K562 (cell line): ENCODE data around the gene CTBS. TPM values are rescaled to one million over a fixed set of nuclear protein-coding genes. Genes with fewer than 3 reads are reported as not detected.
A peak's percentile ranks its signal among the peaks of the same experiment; 100 is the strongest.

Experiments used
- ATAC-seq: fragments of 200-7000 bp; cut with Tn5 transposase; 3 replicates; pipeline ENCODE4 v1.9.1; 2020; ENCODE audit warnings: moderate library complexity
- BruUV-seq: library from RNA; stranded (reverse); fragments of 400-500 nt; replicated peaks from 2 replicates; lab custom pipeline; 2021; lab: Mats Ljungman, UMichigan
- CTCF ChIA-PET: fragments of 300-600 bp; formaldehyde crosslinking; extraction: SDS; loops from one replicate; lab custom pipeline; 2021; ENCODE audit warnings: low intra/inter-chr PET ratio; lab: Yijun Ruan, JAX
- POLR2A ChIA-PET: fragments of 300-600, 350-650 bp; sonication (Branson Sonifier 250); formaldehyde crosslinking; extraction: SDS; loops from one replicate; lab custom pipeline; 2021; ENCODE audit warnings: antibody characterized with exemption, inconsistent platforms; lab: Yijun Ruan, JAX
- DNase-seq, 4 experiments: peaks; one replicate each; pipeline versions ENCODE4 v3.0.0 to v3.0.0-alpha.2; 2011 to 2018; ENCODE audit warnings: low spot score in 3 of 4, mixed read lengths in 3 of 4; ENCODE audit errors: extremely low read depth in 1 of 4
- FAIRE-seq: peaks from 2 replicates; lab custom pipeline; 2011; peaks lifted over from hg19 to GRCh38; lab: Jason Lieb, UNC
- H2AFZ ChIP-seq: 2 replicates; pipeline ENCODE4 v1.6.0; 2011; ENCODE audit warnings: low read depth, low read length, control low read depth, inconsistent platforms
- H3K27ac ChIP-seq: fragments of 200-600 bp; 3 replicates; pipeline ENCODE4 v1.8.0; 2011; ENCODE audit warnings: low read depth, mild to moderate bottlenecking, control low read depth, inconsistent platforms, low read length, moderate library complexity, mixed read lengths; ENCODE audit errors: extremely low read depth
- H3K27me3 ChIP-seq, 2 experiments: fragments of 300-600 bp in 1 of 2; 2 replicates in 1 of 2; 3 replicates in 1 of 2; pipeline versions ENCODE4 v1.6.0 to v1.8.0; 2011; ENCODE audit warnings: inconsistent platforms in 2 of 2, low read length in 2 of 2, mild to moderate bottlenecking in 1 of 2, mixed read lengths in 1 of 2, moderate library complexity in 1 of 2; ENCODE audit not compliant: control insufficient read depth in 2 of 2, insufficient read depth in 2 of 2
- H3K36me3 ChIP-seq: fragments of 300-600 bp; 3 replicates; pipeline ENCODE4 v1.8.0; 2011; ENCODE audit warnings: mild to moderate bottlenecking, low read length, inconsistent platforms; ENCODE audit not compliant: control insufficient read depth, insufficient read depth
- H3K4me1 ChIP-seq, 2 experiments: fragments of 200-600 bp in 1 of 2; replicated peaks in 1 of 2; 2 replicates in 1 of 2; 3 replicates in 1 of 2; pipeline versions ENCODE4 v1.5.1 to v1.8.0; 2011; ENCODE audit warnings: inconsistent platforms in 2 of 2, low read length in 2 of 2, mild to moderate bottlenecking in 1 of 2, mixed read lengths in 1 of 2, moderate library complexity in 1 of 2; ENCODE audit not compliant: control insufficient read depth in 2 of 2, insufficient read depth in 2 of 2
- H3K4me2 ChIP-seq: 2 replicates; pipeline ENCODE4 v1.6.1; 2011; ENCODE audit warnings: low read length, control low read depth, inconsistent platforms, mixed read lengths; ENCODE audit not compliant: insufficient read depth
- H3K4me3 ChIP-seq: fragments of 200-600 bp; sonication (generic), shearing (Covaris generic); 2 replicates; pipeline ENCODE4 v1.5.1; 2016; ENCODE audit warnings: control low read depth, inconsistent platforms
- H3K79me2 ChIP-seq: fragments of 200-600 bp; 3 replicates; pipeline ENCODE4 v1.8.0; 2011; ENCODE audit warnings: low read length, inconsistent platforms; ENCODE audit not compliant: control insufficient read depth, insufficient read depth
- H3K9ac ChIP-seq, 2 experiments: 2 replicates each; pipeline versions ENCODE4 v1.6.0 to v1.6.1; 2011; ENCODE audit warnings: low read depth in 2 of 2, low read length in 2 of 2, control low read depth in 1 of 2, inconsistent platforms in 1 of 2, mild to moderate bottlenecking in 1 of 2, mixed read lengths in 1 of 2; ENCODE audit not compliant: insufficient read depth in 1 of 2
- H3K9me1 ChIP-seq: one replicate; pipeline ENCODE4 v1.6.0; 2011; ENCODE audit warnings: inconsistent platforms, mild to moderate bottlenecking, low read length, moderate library complexity; ENCODE audit not compliant: control insufficient read depth, insufficient read depth
- H3K9me3 ChIP-seq: replicated peaks from 2 replicates; pipeline ENCODE4 v1.5.1; 2011; ENCODE audit warnings: low read depth, low read length, inconsistent platforms; ENCODE audit not compliant: control insufficient read depth, insufficient read depth
- H4K20me1 ChIP-seq: replicated peaks from 2 replicates; pipeline ENCODE4 v1.6.1; 2011; ENCODE audit warnings: low read length, inconsistent platforms, mixed read lengths; ENCODE audit not compliant: control insufficient read depth, insufficient read depth
- CTBP1 ChIP-seq: fragments of 450-650 bp; IDR thresholded peaks from 2 replicates; pipeline ENCODE4 v1.6.1; 2016; ENCODE audit warnings: borderline replicate concordance
- GTF2A2 ChIP-seq: IDR thresholded peaks from 2 replicates; pipeline ENCODE4 v1.6.1; 2016; ENCODE audit warnings: mild to moderate bottlenecking, missing genetic modification characterization, missing compliant biosample characterization
- HMBOX1 ChIP-seq: sonication (generic); IDR thresholded peaks from 2 replicates; pipeline ENCODE4 v1.6.1; 2016
- JUNB ChIP-seq: fragments of 450-650 bp; formaldehyde crosslinking; conservative IDR thresholded peaks from 2 replicates; pipeline ENCODE4 v1.4.0; 2020; ENCODE audit warnings: mild to moderate bottlenecking
- MEF2A ChIP-seq: IDR thresholded peaks from 2 replicates; pipeline ENCODE4 v1.6.1; 2011; ENCODE audit warnings: low read depth, mild to moderate bottlenecking, low read length, moderate library complexity; ENCODE audit not compliant: control insufficient read depth
- RBBP5 ChIP-seq: fragments of 200-600 bp; sonication (generic); IDR thresholded peaks from 2 replicates; pipeline ENCODE4 v1.6.1; 2012; ENCODE audit warnings: borderline replicate concordance, mild to moderate bottlenecking, low read length, control low read depth, inconsistent platforms; ENCODE audit not compliant: insufficient read depth, poor library complexity, severe bottlenecking
- TCF7L2 ChIP-seq: fragments of 150-350 bp; IDR thresholded peaks from 2 replicates; pipeline ENCODE4 v1.6.1; 2016; ENCODE audit warnings: low read depth, mild to moderate bottlenecking, low read length, moderate library complexity
- TRIM24 ChIP-seq, 2 experiments: fragments of 450-650 bp; IDR thresholded peaks; 2 replicates each; pipeline ENCODE4 v1.6.1; 2016
- TRIM28 ChIP-seq: fragments of 450-650 bp; IDR thresholded peaks from 2 replicates; pipeline ENCODE4 v1.6.1; 2017
- ZNF280B ChIP-seq: fragments of 250-450 bp; sonication (Bioruptor Pico); IDR thresholded peaks from 2 replicates; pipeline ENCODE4 v1.5.1; 2021; ENCODE audit warnings: mild to moderate bottlenecking
- ZNF282 ChIP-seq: sonication (generic); formaldehyde crosslinking; IDR thresholded peaks from 2 replicates; pipeline ENCODE4 v1.8.1; 2023; ENCODE audit warnings: missing genetic modification reagents
- WGBS: fragments of 100-300 bp; shearing (Covaris generic); methylation state at CpG from one replicate; pipeline ENCODE4 v1.1.6; 2016; ENCODE audit warnings: low coverage, mixed read lengths; ENCODE audit not compliant: insufficient coverage; ENCODE audit errors: missing lambda C conversion rate; 5-methylcytosine and 5-hydroxymethylcytosine counted together
- in situ Hi-C: fragments of 300-500 bp; cut with MboI; formaldehyde crosslinking; loops from 4 replicates; pipeline ENCODE4 v1.15.0; 2018; ENCODE audit warnings: inconsistent platforms, mixed read lengths
- intact Hi-C: fragments of 100-400 bp; cut with micrococcal nuclease; formaldehyde crosslinking; loops from 2 replicates; pipeline ENCODE4 v1.14.2; 2022
- polyA plus RNA-seq, 8 experiments: library from polyadenylated mRNA; depleted of rRNA in 4 of 8; stranded (reverse) in 5 of 8; unstranded in 3 of 8; fragments of >200 nt; fragmentation: Nextera tagmentation in 2 of 8; fragmentation: Illumina TruSeq in 1 of 8; extraction: Ambion mirVana in 2 of 8; extraction: Trizol in 1 of 8; gene quantifications; 2 replicates each; pipeline versions ENCODE4 v1.2.1 to v1.2.3, GENCODE V29; 2011 to 2014; ENCODE audit warnings: inconsistent platforms in 1 of 8, missing spikeins in 1 of 8
- total RNA-seq, 7 experiments: library from RNA; depleted of rRNA in 6 of 7; stranded (reverse); fragments of >200 nt in 6 of 7; fragmentation: Illumina TruSeq in 2 of 7; extraction: Trizol in 2 of 7; gene quantifications; 2 replicates each; pipeline versions ENCODE4 v1.2.1 to v1.2.3, GENCODE V29; 2011 to 2021; ENCODE audit warnings: low replicate concordance in 1 of 7
- TF ChIP-seq, protein P1 (sequence below): fragments of 450-650 bp; IDR thresholded peaks from 2 replicates; pipeline ENCODE4 v1.6.1; 2016; ENCODE audit warnings: mild to moderate bottlenecking

The CTBS gene
- total and polyA plus RNA-seq, 9 of the 15 experiments (the other 6 are each of a cell fraction or from before 2014, with no cell fraction given), result 3.0 to 19.8 (median 9.9) TPM

DNA sequence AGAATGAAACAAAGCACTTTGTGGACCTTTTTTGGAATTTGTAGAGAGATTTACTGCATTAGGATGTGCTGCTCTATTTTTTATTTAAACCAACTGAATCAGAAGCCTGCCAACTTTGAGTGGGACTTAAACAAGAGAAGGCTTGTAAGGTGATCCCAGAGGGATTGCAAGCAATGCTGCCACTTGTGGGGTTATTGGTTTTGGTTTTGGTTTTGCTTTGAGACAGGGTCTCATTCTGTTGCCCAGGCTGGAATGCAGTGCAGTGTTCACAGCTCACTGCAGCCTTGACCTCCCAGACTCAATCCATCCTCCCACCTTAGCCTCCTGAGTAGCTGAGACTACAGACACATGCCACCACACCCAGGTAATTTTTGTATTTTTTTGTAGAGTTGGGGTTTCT is 35.6 kb downstream of the CTBS start (continued):
- TF ChIP-seq HMBOX1, result no peak
- no peak for TF ChIP-seq ZNF282
- TF ChIP-seq MEF2A, result no peak
- TF ChIP-seq ZNF280B (CRISPR knock-in tag), result no peak
- no peak for TF ChIP-seq TRIM24 (IDR thresholded peaks at IDR 0.05)
- no peak for TF ChIP-seq RBBP5
- TF ChIP-seq GTF2A2, result no peak

DNA sequence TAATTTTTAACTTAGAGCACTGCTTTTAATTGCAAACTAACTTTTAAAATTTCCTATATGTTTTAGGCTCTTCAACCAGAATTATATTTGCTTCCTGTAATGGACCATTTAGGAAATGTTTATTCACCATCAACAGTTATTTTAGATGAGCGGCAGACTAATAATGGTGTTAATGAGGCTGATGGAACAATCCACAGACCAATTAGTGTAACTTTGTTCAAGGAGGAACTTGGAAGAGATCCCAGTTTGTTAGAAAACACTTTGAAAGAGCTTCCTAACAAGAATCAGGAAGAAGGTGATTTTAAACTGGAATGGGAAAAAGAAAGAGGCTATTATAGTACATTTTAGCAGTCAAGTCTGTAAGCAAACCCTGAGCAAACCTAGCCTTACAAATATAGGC is 48.5 kb downstream of the CTBS start:
- CTCF ChIA-PET, result no interaction called here
- WGBS, result 94% methylated on average over 1 of the region's 1 CpG
- no TSS peak for BruUV-seq

More for the DNA sequence above, 48.5 kb downstream of the CTBS start:
- H3K4me3 ChIP-seq, result no peak overlapping the region
- intact Hi-C loops, result no loop called here
- H3K4me1 ChIP-seq, result no peaks in the 10 kb centered on the region
- ATAC-seq (no peak), DNase-seq (no peak), FAIRE-seq (no peak)
- H4K20me1 ChIP-seq, result no peaks in the 10 kb centered on the region
- no peaks in the 10 kb centered on the region for H3K9me1 ChIP-seq
- H3K79me2 ChIP-seq, result no peaks in the 10 kb centered on the region
- H3K27me3 ChIP-seq, result no peaks in the 10 kb centered on the region
- H3K27ac ChIP-seq, result no peak overlapping the region
- TF ChIP-seq JUNB, result no peak
- TF ChIP-seq, protein P1, sequence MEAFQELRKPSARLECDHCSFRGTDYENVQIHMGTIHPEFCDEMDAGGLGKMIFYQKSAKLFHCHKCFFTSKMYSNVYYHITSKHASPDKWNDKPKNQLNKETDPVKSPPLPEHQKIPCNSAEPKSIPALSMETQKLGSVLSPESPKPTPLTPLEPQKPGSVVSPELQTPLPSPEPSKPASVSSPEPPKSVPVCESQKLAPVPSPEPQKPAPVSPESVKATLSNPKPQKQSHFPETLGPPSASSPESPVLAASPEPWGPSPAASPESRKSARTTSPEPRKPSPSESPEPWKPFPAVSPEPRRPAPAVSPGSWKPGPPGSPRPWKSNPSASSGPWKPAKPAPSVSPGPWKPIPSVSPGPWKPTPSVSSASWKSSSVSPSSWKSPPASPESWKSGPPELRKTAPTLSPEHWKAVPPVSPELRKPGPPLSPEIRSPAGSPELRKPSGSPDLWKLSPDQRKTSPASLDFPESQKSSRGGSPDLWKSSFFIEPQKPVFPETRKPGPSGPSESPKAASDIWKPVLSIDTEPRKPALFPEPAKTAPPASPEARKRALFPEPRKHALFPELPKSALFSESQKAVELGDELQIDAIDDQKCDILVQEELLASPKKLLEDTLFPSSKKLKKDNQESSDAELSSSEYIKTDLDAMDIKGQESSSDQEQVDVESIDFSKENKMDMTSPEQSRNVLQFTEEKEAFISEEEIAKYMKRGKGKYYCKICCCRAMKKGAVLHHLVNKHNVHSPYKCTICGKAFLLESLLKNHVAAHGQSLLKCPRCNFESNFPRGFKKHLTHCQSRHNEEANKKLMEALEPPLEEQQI, result no peak
- no peak for TF ChIP-seq TCF7L2
- TF ChIP-seq TRIM28, result peak; percentile 39; the same call in 1 of the 2 replicates
- no peak for TF ChIP-seq CTBP1
- no peak overlapping the region for H3K9ac ChIP-seq
- H3K9me3 ChIP-seq, result no peaks in the 10 kb centered on the region
- POLR2A ChIA-PET, result no interaction called here
- H3K36me3 ChIP-seq, result no peaks in the 10 kb centered on the region
- no peak overlapping the region for H2AFZ ChIP-seq
- no peak overlapping the region for H3K4me2 ChIP-seq
- in situ Hi-C loops, result no loop called here
